Omental fat pad (tissue), 4 donors: Measurements from ENCODE around the gene NEB. TPM values are rescaled to one million over a fixed set of nuclear protein-coding genes. Genes with fewer than 3 reads are reported as not detected.

Source experiments
- ATAC-seq: fragments of 150-250 bp; one replicate; pipeline ENCODE4 v1.9.1; 2016; ENCODE audit warnings: mild to moderate bottlenecking, moderate library complexity; ENCODE audit not compliant: low FRiP score
- DNase-seq: peaks from one replicate; pipeline ENCODE4 v3.0.0-alpha.2; 2019; ENCODE audit warnings: low spot score
- total RNA-seq, 4 donors: library from RNA; depleted of rRNA; stranded (reverse); fragments of >200 nt; gene quantifications; one replicate each; pipeline ENCODE4 v1.1.0, GENCODE V29; 2016
- TF ChIP-seq, protein P1 (sequence below), 3 donors: fragments of 450-650 bp; IDR thresholded peaks; one replicate each; pipeline ENCODE4 v1.5.1; 2016 to 2017; ENCODE audit warnings: antibody characterized with exemption in 3 of 3, mild to moderate bottlenecking in 3 of 3, moderate library complexity in 2 of 3

NEB gene
- total RNA-seq, 4 donors from 2014 or later = 1.2 to 3.6 (median 2.3) TPM

GRCh38 chr2:151767536-151767935, 33.3 kb upstream of the NEB start:
- TF ChIP-seq, protein P1, sequence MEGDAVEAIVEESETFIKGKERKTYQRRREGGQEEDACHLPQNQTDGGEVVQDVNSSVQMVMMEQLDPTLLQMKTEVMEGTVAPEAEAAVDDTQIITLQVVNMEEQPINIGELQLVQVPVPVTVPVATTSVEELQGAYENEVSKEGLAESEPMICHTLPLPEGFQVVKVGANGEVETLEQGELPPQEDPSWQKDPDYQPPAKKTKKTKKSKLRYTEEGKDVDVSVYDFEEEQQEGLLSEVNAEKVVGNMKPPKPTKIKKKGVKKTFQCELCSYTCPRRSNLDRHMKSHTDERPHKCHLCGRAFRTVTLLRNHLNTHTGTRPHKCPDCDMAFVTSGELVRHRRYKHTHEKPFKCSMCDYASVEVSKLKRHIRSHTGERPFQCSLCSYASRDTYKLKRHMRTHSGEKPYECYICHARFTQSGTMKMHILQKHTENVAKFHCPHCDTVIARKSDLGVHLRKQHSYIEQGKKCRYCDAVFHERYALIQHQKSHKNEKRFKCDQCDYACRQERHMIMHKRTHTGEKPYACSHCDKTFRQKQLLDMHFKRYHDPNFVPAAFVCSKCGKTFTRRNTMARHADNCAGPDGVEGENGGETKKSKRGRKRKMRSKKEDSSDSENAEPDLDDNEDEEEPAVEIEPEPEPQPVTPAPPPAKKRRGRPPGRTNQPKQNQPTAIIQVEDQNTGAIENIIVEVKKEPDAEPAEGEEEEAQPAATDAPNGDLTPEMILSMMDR (IDR thresholded peaks at IDR 0.05) = no peak
- ATAC-seq = no peak
- no peak for DNase-seq

- no peak for ATAC-seq
Measured at GRCh38 chr2:151766437-151767153, 32.3 kb upstream of the NEB start.

DNA sequence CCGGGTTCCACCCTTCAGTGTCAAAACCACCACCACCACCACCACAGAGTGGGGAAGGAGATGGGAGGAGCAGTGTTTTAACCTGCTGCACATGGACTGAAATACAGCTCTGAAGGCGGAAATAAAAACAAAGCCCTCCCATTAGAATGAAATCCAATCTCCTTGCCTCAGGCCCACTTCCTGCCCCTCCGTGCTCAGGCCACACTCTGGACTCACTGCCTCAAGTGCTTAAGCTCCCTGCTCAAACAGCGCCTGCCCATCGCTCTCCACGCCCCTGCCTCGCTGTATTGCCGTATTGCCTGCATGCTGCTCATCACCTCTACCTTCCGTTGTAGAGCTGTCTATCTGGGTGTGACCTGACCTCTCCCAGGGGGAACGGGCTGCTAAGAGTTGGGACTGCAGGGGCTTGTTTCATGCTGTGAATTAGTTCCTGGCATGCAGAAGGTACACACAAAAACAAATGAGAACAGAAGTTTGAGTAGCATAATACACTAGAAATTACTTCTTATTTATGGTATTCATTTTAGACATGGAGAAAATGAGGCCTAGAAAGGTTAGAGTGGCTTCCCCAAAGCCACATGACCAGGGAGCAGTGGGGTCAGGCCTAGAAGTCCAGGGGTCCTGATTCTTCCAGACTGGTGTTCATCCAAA, 31.6 kb upstream of the NEB start:
- TF ChIP-seq, protein P1 (IDR thresholded peaks at IDR 0.05) = no peak
- ATAC-seq (no peak), DNase-seq (no peak)

More at GRCh38 chr2:151766437-151767153, 32.3 kb upstream of the NEB start:
- TF ChIP-seq, protein P1 (IDR thresholded peaks at IDR 0.05) = no peak
- no peak for DNase-seq

- no peak for DNase-seq
- no peak for ATAC-seq
- TF ChIP-seq, protein P1 (IDR thresholded peaks at IDR 0.05) = no peak
Measured at GRCh38 chr2:151762694-151763093, 28.4 kb upstream of the NEB start.

- TF ChIP-seq, protein P1 (IDR thresholded peaks at IDR 0.05) = no peak
- ATAC-seq (no peak), DNase-seq (no peak)
Measured at GRCh38 chr2:151761687-151762086, 27.4 kb upstream of the NEB start.

- DNase-seq = no peak
- TF ChIP-seq, protein P1 (IDR thresholded peaks at IDR 0.05) = no peak
- ATAC-seq = no peak
Measured at GRCh38 chr2:151761193-151761592, 26.9 kb upstream of the NEB start.
